Thyroid gland (tissue), 4 donors: ENCODE results near the gene SCAP. TPM values are rescaled to one million over a fixed set of nuclear protein-coding genes. Genes with fewer than 3 reads are reported as not detected.

Experiments used
- DNase-seq, 2 donors: peaks; one replicate each; pipeline ENCODE4 v3.0.0-alpha.2; 2019
- H3K27ac ChIP-seq, 3 donors: fragments of 200-600 bp; sonication (generic); 1 replicate in 2 of 3; 2 replicates in 1 of 3; pipeline ENCODE4 v1.5.1; 2016 to 2019; ENCODE audit warnings: mild to moderate bottlenecking in 1 of 3, moderate library complexity in 1 of 3
- H3K27me3 ChIP-seq: fragments of 200-600 bp; sonication (generic); one replicate; pipeline ENCODE4 v1.5.1; 2019
- H3K36me3 ChIP-seq, 2 donors: fragments of 200-600 bp; sonication (generic); one replicate each; pipeline ENCODE4 v1.5.1; 2016 to 2019
- H3K4me1 ChIP-seq, 2 donors: fragments of 200-600 bp; sonication (generic); one replicate each; pipeline ENCODE4 v1.5.1; 2017 to 2019
- H3K4me3 ChIP-seq, 3 donors: fragments of 200-600 bp; sonication (generic); replicated peaks in 1 of 3; 1 replicate in 2 of 3; 2 replicates in 1 of 3; pipeline ENCODE4 v1.5.1; 2016; ENCODE audit warnings: mild to moderate bottlenecking in 1 of 3
- H3K9me3 ChIP-seq: fragments of 200-600 bp; sonication (generic); one replicate; pipeline ENCODE4 v1.5.1; 2017
- CTCF ChIP-seq, 6 experiments: fragments of 200-600 bp in 3 of 6; fragments of 450-650 bp in 3 of 6; sonication (generic) in 3 of 6; IDR thresholded peaks; one replicate each; pipeline ENCODE4 v1.5.1; 2016 to 2019; ENCODE audit warnings: antibody characterized with exemption in 6 of 6, mild to moderate bottlenecking in 2 of 6, inconsistent platforms in 1 of 6, moderate library complexity in 1 of 6
- POLR2A ChIP-seq, 2 donors: fragments of 450-650 bp; IDR thresholded peaks; one replicate each; pipeline ENCODE4 v1.6.1; 2017; ENCODE audit warnings: antibody characterized with exemption in 2 of 2, mild to moderate bottlenecking in 2 of 2, moderate library complexity in 1 of 2
- WGBS, 2 donors: methylation state at CpG; one replicate each; pipeline ENCODE4 v1.1.5; 2017; 5-methylcytosine and 5-hydroxymethylcytosine counted together
- intact Hi-C: fragments of 100-400 bp; cut with DNase I; formaldehyde crosslinking; loops from one replicate; pipeline ENCODE4 v1.15.1; 2023
- total RNA-seq, 4 donors: library from RNA; depleted of rRNA; stranded (reverse); fragments of >200 nt; gene quantifications; one replicate each; pipeline ENCODE4 v1.2.3, GENCODE V29; 2016

The SCAP gene
- total RNA-seq, 4 donors from 2014 or later, result 56.8 to 102 (median 88.8) TPM

- Histone ChIP-seq H3K4me3 (no peak overlapping the region), H3K9me3 (no peaks in the 10 kb centered on the region), H3K36me3 (peaks cover 33 to 34% of the 10 kb centered on the region in 2 donors), H3K4me1 (no peaks in the 10 kb centered on the region), H3K27ac (no peak overlapping the region), H3K27me3 (no peaks in the 10 kb centered on the region)
- no peak for DNase-seq
- intact Hi-C loops, result no loop called here
- TF ChIP-seq CTCF (IDR thresholded peaks at IDR 0.05) (no peak), POLR2A (IDR thresholded peaks at IDR 0.05) (no peak)
- WGBS, 2 donors, result 90 to 92% methylated on average over 4 of the region's 4 CpGs
These were observed 40.9 kb downstream of the SCAP start for GRCh38 chr3:47434849-47435248.

GRCh38 chr3:47433796-47434195 lies 41.9 kb downstream of the SCAP start:
- Histone ChIP-seq H3K27me3 (no peaks in the 10 kb centered on the region), H3K4me3 (no peak overlapping the region), H3K9me3 (no peaks in the 10 kb centered on the region), H3K4me1 (no peaks in the 10 kb centered on the region), H3K27ac (no peak overlapping the region), H3K36me3 (peaks cover 26 to 27% of the 10 kb centered on the region in 2 donors)
- intact Hi-C loops, result no loop called here
- WGBS, 2 donors, result 90 to 96% methylated on average over 3 of the region's 3 CpGs
- no peak for DNase-seq
- TF ChIP-seq POLR2A (IDR thresholded peaks at IDR 0.05) (no peak), CTCF (IDR thresholded peaks at IDR 0.05) (no peak)

GRCh38 chr3:47432673-47433072 lies 43.1 kb downstream of the SCAP start:
- Histone ChIP-seq H3K4me1 (no peaks in the 10 kb centered on the region), H3K27ac (no peak overlapping the region), H3K27me3 (no peaks in the 10 kb centered on the region), H3K4me3 (no peak overlapping the region), H3K9me3 (no peaks in the 10 kb centered on the region), H3K36me3 (peaks cover 23 to 28% of the 10 kb centered on the region in 2 donors)
- no peak for TF ChIP-seq CTCF (IDR thresholded peaks at IDR 0.05)
- WGBS, 2 donors, result 96% methylated on average over 2 of the region's 2 CpGs
- no peak for DNase-seq
- intact Hi-C loops, result no loop called here

GRCh38 chr3:47431225-47431624 lies 44.5 kb downstream of the SCAP start:
- TF ChIP-seq POLR2A (IDR thresholded peaks at IDR 0.05), result no peak
- no peak for TF ChIP-seq CTCF (IDR thresholded peaks at IDR 0.05)
- DNase-seq, result no peak
- Histone ChIP-seq H3K27me3 (no peaks in the 10 kb centered on the region), H3K4me1 (no peaks in the 10 kb centered on the region), H3K27ac (no peak overlapping the region), H3K36me3 (peaks cover 27 to 33% of the 10 kb centered on the region in 2 donors), H3K9me3 (no peaks in the 10 kb centered on the region), H3K4me3 (no peak overlapping the region)
- intact Hi-C loops, result no loop called here
- WGBS, 2 donors, result 86 to 93% methylated on average over 3 of the region's 3 CpGs

GRCh38 chr3:47430606-47431005 lies 45.1 kb downstream of the SCAP start:
- peaks cover 27 to 33% of the 10 kb centered on the region in 2 donors for H3K36me3 ChIP-seq
- TF ChIP-seq POLR2A (IDR thresholded peaks at IDR 0.05), result no peak
- TF ChIP-seq CTCF (IDR thresholded peaks at IDR 0.05), result no peak
- no peaks in the 10 kb centered on the region for H3K4me1 ChIP-seq
- intact Hi-C loops, result no loop called here
- WGBS, 2 donors, result 91 to 94% methylated on average over 7 of the region's 7 CpGs
- no peaks in the 10 kb centered on the region for H3K9me3 ChIP-seq
- H3K4me3 ChIP-seq, result no peak overlapping the region
- H3K27ac ChIP-seq, result no peak overlapping the region
- no peak for DNase-seq
- no peaks in the 10 kb centered on the region for H3K27me3 ChIP-seq
